HEK293T (cell line): ENCODE results near the gene ETV6.

ENCODE experiments used
- CTCF ChIA-PET: fragments of 350-600 bp; formaldehyde crosslinking; extraction: SDS; loops from one replicate; lab custom pipeline; 2021; ENCODE audit warnings: antibody characterized with exemption, inconsistent platforms; lab: Yijun Ruan, JAX
- POLR2A ChIA-PET: fragments of 350-600 bp; formaldehyde crosslinking; extraction: SDS; loops from one replicate; lab custom pipeline; 2020; ENCODE audit warnings: antibody characterized with exemption, inconsistent platforms; lab: Yijun Ruan, JAX
- DNase-seq: peaks from one replicate; pipeline ENCODE4 v3.0.0; 2012; ENCODE audit warnings: mixed read lengths; ENCODE audit errors: extremely low spot score
- ARNT ChIP-seq: fragments of 450-650 bp; IDR thresholded peaks from 2 replicates; pipeline ENCODE4 v1.6.1; 2017; ENCODE audit warnings: mild to moderate bottlenecking
- BHLHE40 ChIP-seq: fragments of 450-650 bp; IDR thresholded peaks from 2 replicates; pipeline ENCODE4 v1.6.1; 2016; ENCODE audit warnings: mild to moderate bottlenecking, moderate library complexity, borderline replicate concordance
- CTBP1 ChIP-seq: fragments of 450-650 bp; IDR thresholded peaks from 2 replicates; pipeline ENCODE4 v1.6.1; 2016; ENCODE audit warnings: borderline replicate concordance
- ELF4 ChIP-seq: fragments of 450-650 bp; IDR thresholded peaks from 2 replicates; pipeline ENCODE4 v1.6.1; 2017; ENCODE audit warnings: antibody characterized with exemption
- FOXA1 ChIP-seq: fragments of 450-650 bp; IDR thresholded peaks from 2 replicates; pipeline ENCODE4 v1.6.1; 2016; ENCODE audit warnings: mild to moderate bottlenecking
- FOXK2 ChIP-seq: fragments of 450-650 bp; IDR thresholded peaks from 2 replicates; pipeline ENCODE4 v1.6.1; 2016; ENCODE audit warnings: mild to moderate bottlenecking
- FOXM1 ChIP-seq: fragments of 450-650 bp; IDR thresholded peaks from 2 replicates; pipeline ENCODE4 v1.6.1; 2017; ENCODE audit warnings: mild to moderate bottlenecking, borderline replicate concordance
- HDGF ChIP-seq: fragments of 450-650 bp; IDR thresholded peaks from 2 replicates; pipeline ENCODE4 v1.6.1; 2017; ENCODE audit warnings: antibody characterized with exemption, borderline replicate concordance
- L3MBTL2 ChIP-seq: fragments of 450-650 bp; conservative IDR thresholded peaks from 2 replicates; pipeline ENCODE4 v1.6.1; 2016; ENCODE audit warnings: mild to moderate bottlenecking
- LEF1 ChIP-seq: fragments of 450-650 bp; IDR thresholded peaks from 2 replicates; pipeline ENCODE4 v1.6.1; 2017; ENCODE audit warnings: mild to moderate bottlenecking, borderline replicate concordance
- NFRKB ChIP-seq: fragments of 450-650 bp; IDR thresholded peaks from 2 replicates; pipeline ENCODE4 v1.6.1; 2016; ENCODE audit warnings: mild to moderate bottlenecking, moderate library complexity
- SP1 ChIP-seq: fragments of 450-650 bp; IDR thresholded peaks from 2 replicates; pipeline ENCODE4 v1.6.1; 2017
- SUZ12 ChIP-seq: fragments of 450-650 bp; IDR thresholded peaks from 2 replicates; pipeline ENCODE4 v1.6.1; 2016; ENCODE audit warnings: mild to moderate bottlenecking
- TARDBP ChIP-seq: fragments of 450-650 bp; IDR thresholded peaks from 2 replicates; pipeline ENCODE4 v1.6.1; 2016
- ZNF384 ChIP-seq: fragments of 450-650 bp; IDR thresholded peaks from 2 replicates; pipeline ENCODE4 v1.6.1; 2016
- TF ChIP-seq, protein P1 (sequence below): fragments of 450-650 bp; IDR thresholded peaks from 2 replicates; pipeline ENCODE4 v1.6.1; 2016

ETV6 gene

DNA sequence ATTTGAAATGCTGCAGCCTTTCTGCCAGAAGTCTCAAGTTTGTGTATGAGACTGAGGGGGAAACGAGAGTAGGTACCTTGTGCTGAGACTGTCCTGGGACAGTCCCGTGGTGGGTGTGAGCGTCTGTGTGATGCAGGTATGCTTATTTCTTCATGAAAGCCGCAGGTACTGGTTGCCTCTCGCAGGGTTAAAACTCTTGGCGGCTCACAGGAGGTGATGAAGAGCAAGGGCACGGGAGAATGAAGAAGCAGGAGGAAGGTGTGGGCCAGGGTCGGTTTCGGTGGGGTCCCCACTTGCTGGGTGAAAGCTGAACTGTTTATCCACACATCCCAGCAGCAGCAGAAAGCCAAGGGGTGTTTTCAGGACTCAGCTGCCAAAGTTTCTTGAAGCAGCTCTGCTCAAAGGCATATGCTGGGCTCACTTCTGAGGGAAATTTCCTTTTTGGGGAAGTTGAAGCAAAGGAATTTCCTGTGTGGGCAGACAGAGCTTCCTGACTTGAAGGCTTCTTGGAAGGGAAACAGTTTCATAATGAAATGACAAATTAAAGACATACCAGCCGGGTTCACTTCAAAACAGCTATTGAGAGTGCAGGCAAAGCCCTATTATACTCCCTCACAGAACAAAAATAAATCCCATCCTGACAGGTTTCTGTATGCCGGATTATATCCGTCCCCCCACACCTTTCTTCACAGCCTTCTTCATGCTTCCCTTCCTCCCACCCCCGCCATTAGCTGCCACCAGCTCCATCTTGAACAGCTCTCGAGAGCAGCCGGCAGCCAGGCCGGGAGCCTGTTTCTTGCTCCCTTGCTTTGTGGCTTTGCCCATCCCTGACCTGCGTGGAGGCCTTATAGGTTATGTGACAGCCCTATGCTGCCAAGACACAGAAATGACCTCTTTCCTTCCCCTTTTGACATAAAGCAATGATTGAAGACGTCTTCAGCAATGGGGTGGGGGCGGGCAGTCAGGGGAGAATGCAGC lies 116.6 kb downstream of the ETV6 start:
- POLR2A ChIA-PET = no interaction called here
- TF ChIP-seq ZNF384 (no peak), TARDBP (no peak)
- no peak for DNase-seq
- CTCF ChIA-PET = no interaction called here

DNA sequence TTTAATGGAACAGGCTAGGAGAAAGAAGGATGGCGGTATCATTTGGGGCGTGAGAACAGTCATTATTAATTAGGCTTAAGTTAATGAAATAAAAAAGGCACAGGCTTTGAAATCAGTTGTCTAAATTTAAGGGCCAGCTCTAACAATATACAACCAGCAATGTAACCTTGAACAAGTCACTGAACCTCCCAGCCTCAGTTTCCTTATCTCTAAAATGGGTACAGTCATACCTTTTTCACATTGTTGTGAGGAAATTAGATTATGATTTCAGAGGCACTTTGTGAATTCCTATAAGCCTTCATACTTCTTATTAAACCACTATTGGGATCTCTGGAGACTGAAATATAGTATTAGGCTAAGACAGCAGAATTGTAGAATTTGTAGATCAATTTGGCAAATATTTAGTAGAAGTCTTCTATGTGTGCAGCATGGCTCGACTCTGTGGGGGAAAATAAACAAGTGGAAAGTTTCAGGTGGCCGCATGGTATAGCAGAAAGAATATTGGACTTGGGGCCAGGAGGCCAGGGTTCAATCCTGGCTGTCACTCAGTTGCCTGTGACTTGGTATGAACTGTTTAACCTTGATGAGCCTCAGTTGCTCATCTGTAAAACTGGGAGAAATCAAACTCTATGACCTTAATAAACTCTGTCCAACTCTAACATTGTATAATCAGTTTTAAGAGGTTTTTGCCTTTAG lies 117.7 kb downstream of the ETV6 start:
- POLR2A ChIA-PET = no interaction called here

DNA sequence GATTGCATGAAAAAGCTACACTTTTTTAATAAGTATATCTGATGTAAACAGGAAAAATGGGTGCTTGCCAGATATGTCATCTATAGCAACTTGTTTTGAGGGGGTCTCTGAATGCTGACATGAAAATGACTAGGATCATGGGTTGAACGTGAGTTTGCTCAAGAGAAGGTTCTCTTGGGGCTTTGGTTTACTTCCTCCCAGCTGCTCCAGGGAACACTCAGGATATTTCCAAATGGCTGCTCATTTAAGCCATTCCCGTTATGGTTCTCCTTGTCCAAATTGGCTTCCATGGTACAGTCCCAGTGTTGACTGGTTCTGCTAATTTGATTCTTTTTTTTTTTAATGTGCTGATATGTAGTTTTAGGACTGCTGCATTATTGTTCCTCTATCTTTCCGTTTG lies 118.3 kb downstream of the ETV6 start:
- no peak for TF ChIP-seq BHLHE40
- no peak for TF ChIP-seq ELF4
- no peak for TF ChIP-seq FOXM1
- no peak for TF ChIP-seq LEF1
- TF ChIP-seq L3MBTL2 = no peak
- TF ChIP-seq, protein P1, sequence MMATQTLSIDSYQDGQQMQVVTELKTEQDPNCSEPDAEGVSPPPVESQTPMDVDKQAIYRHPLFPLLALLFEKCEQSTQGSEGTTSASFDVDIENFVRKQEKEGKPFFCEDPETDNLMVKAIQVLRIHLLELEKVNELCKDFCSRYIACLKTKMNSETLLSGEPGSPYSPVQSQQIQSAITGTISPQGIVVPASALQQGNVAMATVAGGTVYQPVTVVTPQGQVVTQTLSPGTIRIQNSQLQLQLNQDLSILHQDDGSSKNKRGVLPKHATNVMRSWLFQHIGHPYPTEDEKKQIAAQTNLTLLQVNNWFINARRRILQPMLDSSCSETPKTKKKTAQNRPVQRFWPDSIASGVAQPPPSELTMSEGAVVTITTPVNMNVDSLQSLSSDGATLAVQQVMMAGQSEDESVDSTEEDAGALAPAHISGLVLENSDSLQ = no peak
- no peak for TF ChIP-seq FOXA1
- no peak for TF ChIP-seq ARNT
- TF ChIP-seq FOXK2 = no peak
- no peak for TF ChIP-seq CTBP1
- no peak for TF ChIP-seq SUZ12
- no peak for TF ChIP-seq NFRKB
- no peak for TF ChIP-seq SP1
- TF ChIP-seq ZNF384 = no peak
- TF ChIP-seq HDGF = no peak
- no peak for TF ChIP-seq TARDBP
- CTCF ChIA-PET = interaction anchor here (0.6 kb wide), 1 partner anchor 948 kb away, joined by 4 read pairs; no protein-coding TSS in a partner anchor
- no peak for DNase-seq
- POLR2A ChIA-PET = no interaction called here

More for the DNA sequence above, 117.7 kb downstream of the ETV6 start:
- TF ChIP-seq FOXK2 = no peak
- no peak for TF ChIP-seq LEF1
- no peak for TF ChIP-seq ZNF384
- no peak for TF ChIP-seq CTBP1
- no peak for TF ChIP-seq HDGF
- no peak for TF ChIP-seq BHLHE40
- no peak for TF ChIP-seq FOXA1
- TF ChIP-seq, protein P1 = no peak
- no peak for TF ChIP-seq SUZ12
- no peak for DNase-seq
- CTCF ChIA-PET = interaction anchor here (0.6 kb wide), 1 partner anchor 949 kb away, joined by 4 read pairs; no protein-coding TSS in a partner anchor

DNA sequence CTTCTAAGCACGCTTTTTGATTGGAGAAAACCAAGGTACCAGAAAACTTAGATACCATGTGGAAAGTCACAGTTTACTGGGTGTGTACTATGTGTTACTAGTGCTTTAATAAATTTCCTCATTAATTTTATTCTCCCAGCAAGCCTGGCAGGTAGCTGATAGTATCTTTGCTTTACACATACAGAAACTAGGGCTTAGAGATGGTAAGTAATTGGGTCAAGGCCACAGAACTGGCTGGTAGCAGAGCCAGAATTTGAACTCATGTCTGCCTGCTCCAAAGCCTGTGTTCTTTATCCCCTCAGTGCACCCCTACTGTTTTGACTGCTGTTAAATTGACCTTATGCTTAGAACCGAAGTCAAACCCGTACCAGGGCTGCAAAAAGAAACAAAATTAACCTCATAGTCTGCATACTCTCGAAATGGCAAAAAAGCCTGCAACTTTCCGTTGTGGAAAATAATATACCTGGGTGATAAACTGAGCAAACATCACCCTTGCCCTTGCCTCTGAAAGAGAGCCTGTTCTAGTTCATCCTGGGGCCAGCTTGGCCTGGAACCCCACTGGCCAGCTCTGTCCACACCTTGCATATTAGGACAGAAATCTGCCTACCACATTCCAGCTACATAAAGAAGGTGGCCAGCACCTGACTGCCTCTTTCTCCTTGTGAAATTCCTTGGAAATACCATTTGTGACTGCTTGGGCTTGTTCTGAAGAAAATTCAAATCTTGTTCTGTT lies 118.9 kb downstream of the ETV6 start:
- POLR2A ChIA-PET = no interaction called here
- CTCF ChIA-PET = interaction anchor here (0.6 kb wide), 1 partner anchor 947 kb away, joined by 4 read pairs; no protein-coding TSS in a partner anchor
- TF ChIP-seq ZNF384 = no peak
- no peak for TF ChIP-seq L3MBTL2
- TF ChIP-seq TARDBP = no peak
- TF ChIP-seq CTBP1 = no peak
- TF ChIP-seq BHLHE40 = no peak
- TF ChIP-seq ELF4 = no peak
- no peak for TF ChIP-seq SUZ12
- TF ChIP-seq, protein P1 = no peak
- no peak for TF ChIP-seq HDGF
- TF ChIP-seq FOXK2 = no peak
- TF ChIP-seq NFRKB = no peak
- no peak for TF ChIP-seq LEF1
- no peak for TF ChIP-seq SP1
- TF ChIP-seq FOXM1 = no peak
- TF ChIP-seq FOXA1 = no peak
- no peak for TF ChIP-seq ARNT
- no peak for DNase-seq

DNA sequence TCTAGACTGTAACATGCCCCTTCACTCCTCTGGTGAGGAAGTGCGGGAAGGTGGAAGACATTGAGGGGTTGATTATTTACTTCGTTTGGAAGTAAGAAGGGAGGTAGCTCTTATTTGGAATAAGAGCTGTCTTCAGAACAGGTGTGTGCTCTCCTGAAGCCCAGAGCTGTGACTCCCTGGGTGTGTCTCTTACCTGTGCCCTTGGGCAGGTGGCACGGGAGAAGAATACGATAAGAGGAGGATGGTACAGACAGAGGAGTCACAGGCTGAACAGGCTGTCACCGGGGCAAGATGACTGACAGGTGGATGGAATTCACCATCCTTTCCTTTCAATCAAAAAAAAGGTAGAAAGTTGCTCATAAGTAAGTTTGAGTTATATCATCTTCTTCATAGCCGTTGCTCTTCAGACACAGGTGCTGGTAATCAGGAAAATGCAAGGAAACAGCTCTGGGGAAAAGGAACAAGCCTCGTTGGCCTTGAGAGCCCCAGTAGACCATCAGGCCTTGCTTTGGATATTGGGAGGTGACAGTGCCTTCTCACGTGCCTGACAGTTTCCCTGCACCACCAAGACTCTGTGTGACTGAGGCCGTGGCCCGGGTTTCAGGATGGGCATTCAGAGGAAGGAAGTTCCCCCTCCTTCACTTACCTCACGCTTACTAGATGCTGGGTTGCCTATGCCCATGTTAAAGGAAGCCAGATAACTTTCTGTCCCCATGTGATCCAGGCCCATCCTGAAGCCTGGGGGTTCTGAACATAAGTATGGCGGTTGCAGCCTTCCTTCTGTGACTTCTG lies 120.4 kb downstream of the ETV6 start:
- DNase-seq = no peak
- TF ChIP-seq ARNT (no peak), ZNF384 (no peak), FOXM1 (no peak), FOXA1 (no peak), LEF1 (no peak), BHLHE40 (no peak), HDGF (no peak), TARDBP (no peak)
- TF ChIP-seq, protein P1 = no peak
- POLR2A ChIA-PET = no interaction called here
- CTCF ChIA-PET = no interaction called here
